Skeletal muscle cell (primary cell): Measurements from ENCODE around the gene THSD4.

Source experiments
- DNase-seq: peaks from one replicate; pipeline ENCODE4 v3.0.0-alpha.2; 2010; ENCODE audit warnings: low read depth
- H3K4me3 ChIP-seq: 2 replicates; pipeline ENCODE4 v1.5.1; 2011; ENCODE audit warnings: low read depth, mild to moderate bottlenecking, control low read depth, low read length, moderate library complexity

The THSD4 gene

DNA sequence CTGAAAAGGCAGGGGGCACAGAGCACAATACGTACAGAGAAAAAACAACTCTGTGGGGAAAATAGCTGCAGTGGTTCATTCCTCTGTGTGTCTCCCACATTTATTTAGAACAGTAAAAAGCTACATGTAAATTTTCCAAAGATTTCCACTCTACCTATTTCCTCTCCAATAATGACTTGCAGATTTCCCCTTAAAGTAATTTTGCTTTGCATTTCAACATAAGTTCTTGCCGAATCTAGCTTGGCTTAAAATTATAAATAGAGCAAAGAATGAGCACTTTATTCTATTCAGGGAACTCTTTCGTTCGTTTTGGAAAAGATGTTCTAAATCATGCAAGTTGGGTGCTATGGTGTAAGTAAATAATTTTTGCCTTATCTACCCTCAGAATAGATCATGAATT lies 636.9 kb downstream of the THSD4 start:
- H3K4me3 ChIP-seq: no peak overlapping the region
- DNase-seq: no peak

DNA sequence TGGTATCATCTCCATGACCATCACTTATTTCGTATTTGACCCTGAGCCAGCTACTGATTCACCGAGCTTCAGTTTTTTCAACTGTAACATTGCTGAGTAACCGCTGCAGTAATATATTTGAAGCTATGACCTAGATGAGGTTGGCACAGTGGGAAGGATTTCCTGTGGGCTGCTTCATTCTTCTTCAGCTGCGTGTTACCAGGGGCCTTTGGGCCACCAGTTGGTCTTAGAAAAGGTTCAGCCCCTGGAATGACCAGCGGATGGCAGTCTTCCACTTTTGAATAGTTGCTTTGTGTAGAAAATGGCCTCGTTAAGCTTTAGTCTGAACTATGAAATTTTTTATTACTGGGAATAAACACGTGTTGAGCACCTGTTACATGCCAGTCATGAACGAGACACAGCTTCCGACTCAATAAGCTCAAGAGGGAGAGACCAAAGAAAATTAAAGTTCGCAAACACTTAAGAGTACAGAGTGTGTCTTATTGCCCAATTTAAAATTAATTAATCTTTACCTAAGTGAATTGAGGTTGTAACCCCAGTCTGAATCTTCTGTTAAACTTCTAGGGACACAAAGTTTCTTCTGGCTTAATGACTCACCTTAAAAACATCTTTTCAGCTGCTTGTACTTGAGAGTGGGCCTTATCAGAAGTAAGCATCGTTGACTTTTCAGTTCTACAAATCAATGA lies 637.5 kb downstream of the THSD4 start:
- DNase-seq: peak; percentile 97
- H3K4me3 ChIP-seq: no peak overlapping the region

DNA sequence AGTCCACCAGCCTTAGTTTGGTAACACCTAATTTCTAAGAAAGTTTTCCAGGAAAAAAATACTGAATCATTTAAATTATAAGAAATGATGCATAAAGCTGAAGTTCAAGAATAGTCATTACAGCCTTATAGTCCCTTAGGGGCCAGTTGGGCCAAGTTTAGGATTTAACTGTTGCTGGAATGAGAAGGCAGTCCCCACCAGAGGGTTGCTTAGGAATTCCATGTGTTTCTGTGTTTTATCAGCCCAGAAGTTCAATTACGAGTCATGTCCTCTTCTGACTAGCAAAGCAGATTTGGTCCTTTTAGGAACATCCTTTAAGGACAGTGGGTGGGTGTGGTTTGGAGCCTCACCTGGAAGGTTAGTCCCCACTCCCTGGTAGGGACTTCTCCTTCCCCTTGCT lies 638.1 kb downstream of the THSD4 start:
- peak; percentile 31 for DNase-seq
- H3K4me3 ChIP-seq: no peak overlapping the region

DNA sequence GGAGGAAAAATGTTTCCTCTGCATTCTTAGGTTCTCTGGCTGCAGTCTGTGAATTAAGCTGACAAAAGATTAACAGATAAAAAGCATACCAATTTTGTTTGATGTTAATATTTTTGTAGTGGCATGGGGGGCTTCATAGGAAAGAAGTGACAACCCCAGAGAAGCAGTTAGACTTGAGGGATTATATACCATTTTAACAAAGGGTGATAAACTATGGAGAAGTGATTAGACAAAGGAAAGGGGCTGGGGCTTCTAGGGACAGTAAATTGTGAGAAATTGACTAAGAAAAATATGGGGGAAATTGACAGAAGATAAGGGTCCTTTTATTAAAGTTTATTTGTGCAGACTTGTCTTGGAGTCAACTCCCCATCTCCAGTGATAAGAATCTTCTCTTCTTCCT lies 639.4 kb downstream of the THSD4 start:
- no peak for DNase-seq
- H3K4me3 ChIP-seq: no peak overlapping the region

DNA sequence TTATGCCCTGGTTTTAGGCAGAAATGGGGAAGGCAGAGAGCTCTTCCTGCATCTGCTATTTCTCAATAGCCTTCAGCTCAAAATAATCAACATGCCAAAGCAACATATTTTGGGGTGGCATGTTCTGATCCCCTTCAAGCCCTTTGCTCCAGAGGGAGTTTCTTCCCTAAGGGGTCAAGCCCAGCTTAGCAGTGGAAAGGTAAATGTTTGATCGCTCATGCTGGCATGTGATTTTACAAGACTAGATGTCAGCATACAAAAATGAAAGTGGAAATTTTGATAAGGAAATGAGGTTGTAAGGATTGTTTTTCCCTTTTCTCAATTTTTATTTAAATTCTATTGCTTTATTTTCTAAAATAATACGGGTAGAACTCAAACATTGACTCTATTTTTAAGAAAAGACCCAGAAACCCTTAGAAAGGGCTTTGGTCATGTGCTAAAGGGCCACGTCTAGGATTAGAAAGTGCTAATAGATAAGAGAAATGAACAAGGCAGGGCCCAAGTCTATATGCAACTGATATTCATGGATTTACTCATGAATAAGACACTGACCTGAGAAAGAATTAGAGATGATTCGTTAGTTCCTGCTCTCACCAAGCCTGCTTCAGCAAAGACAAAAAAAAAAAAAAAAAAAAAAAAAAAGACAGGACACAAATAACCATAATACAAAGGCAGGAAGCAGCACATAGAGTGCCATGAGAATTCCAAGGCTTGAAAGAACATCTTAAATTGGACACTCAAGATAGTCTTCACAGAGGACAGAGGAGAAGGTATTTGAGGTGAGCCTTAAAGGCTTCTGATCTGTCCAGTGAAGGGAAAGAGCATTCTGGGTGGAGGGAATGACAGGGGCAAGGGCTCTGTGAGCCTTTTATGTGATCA lies 640.1 kb downstream of the THSD4 start:
- no peak overlapping the region for H3K4me3 ChIP-seq
- no peak for DNase-seq

DNA sequence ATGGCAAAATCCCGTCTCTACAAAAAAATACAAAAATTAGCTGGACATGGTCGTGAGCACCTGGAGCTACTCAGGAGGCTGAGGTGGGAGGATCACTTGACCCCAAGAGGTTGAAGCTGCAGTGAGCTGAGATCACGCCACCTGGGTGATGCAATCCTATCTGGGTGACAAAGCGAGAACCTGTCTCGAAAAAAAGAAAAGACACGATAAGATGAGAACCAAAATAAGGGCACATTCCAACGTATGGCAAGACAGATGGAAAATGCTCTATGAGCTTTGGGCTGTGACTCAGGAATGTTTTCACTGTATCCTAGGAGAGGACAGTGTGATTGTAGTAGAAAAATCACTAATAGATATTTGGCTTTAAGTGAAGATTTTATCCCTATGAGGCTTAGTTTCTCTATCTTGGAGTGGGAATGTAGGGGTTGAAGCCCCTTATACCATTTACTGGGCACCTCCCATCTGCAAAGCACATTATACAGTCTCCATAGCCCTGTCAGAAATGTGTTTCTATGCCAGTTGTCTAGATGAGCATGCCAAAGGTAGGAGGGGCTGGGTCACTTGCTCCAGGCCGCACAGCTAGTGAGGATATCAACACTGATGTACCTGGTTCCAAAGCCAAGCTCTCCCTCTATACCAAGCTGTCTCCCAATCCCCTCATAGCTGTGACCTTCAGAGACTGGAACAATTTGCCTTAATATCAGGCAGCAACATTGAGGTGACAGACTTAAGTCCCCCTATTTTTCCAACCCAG lies 641.5 kb downstream of the THSD4 start:
- no peak for DNase-seq
- no peak overlapping the region for H3K4me3 ChIP-seq

DNA sequence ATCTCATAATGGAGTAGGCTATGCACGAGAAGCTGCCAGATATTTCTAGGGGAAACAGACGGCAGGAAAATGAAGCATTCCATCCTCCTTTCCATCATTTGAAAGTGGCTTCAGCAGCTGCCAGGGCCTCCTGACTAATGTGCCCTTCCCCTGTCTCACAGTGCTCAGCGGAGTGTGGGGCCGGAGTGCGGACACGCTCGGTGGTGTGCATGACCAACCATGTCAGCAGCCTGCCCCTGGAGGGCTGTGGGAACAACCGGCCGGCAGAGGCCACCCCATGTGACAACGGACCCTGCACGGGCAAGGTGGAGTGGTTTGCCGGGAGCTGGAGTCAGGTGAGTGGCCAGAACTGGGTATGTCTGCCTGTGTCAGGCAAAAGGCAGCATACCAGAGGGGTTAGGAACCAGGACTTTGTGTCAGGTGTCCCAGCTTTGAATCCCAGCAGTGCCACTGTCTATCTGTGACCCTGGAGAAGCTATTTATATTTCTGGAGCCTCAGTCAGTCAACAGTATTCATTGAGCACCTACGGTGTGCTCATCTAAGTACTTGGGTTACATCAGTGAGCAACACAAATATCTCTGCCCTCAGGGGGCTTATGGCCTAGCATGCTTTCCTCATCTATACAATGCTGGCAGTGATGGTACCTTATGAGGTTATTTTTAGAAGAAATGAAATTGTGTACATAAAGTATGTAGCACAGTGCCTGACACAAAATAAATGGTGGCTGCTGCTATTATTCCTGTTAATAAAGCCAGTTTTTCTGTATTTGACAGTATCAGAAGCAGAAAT lies 642.7 kb downstream of the THSD4 start:
- H3K4me3 ChIP-seq: no peak overlapping the region
- DNase-seq: no peak

DNA sequence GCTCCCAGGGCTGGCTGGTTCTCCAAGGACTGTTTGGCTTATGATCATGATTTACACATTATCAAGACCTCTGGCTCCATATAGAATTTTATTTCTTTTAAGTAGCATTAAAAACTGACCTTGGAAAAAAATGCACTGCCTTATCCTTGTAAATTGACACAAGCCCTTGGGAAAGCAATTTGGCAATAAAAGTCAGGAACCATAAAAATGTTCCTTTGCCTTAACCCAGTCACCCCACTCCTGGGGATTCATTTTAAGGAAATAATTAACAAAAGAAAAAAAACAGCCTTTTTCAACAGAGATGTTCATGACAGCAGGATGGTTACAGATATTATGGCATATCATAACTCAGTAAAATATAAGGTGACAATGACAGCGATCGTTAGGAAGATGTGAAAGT lies 643.4 kb downstream of the THSD4 start:
- no peak for DNase-seq
- H3K4me3 ChIP-seq: no peak overlapping the region

DNA sequence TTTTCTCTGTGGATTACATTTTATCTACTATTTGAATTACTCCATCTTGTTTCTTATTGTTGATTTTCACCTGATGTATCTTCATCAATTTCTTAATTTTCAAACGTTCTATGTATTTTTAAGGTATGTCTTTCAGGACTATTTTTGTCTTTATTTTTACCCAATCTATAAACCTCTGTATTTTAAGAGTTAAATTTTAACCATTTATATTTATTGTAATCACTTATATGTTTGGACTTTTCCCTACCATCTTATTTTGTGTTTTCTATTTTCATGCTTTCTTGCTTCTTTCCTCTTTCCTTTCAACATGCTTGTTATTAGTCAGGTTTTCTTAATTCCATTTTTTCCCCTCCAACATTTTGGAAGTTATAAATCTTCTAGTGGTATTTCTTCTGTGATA lies 645.6 kb downstream of the THSD4 start:
- no peak for DNase-seq

DNA sequence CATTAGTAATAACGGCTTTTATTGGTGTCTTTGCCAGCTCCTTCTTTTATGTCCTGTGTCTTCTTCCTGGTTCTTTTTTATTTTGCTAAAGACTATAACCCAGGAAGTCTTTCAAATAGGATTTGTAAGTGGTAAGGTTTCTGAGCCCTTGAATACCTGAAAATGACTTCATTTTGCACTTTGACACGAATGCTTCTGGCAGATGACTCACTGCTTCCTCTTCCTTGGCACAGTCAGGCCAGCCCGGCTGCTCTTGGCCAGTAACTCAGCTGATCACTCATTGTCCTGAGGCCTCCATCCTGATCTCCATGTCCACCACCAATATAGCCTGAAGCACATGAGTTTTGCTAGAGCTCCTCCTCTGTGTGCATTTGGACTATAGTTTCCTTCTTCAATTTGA lies 646.4 kb downstream of the THSD4 start:
- no peak overlapping the region for H3K4me3 ChIP-seq
- peak; percentile 64 for DNase-seq

More for the DNA sequence above, 645.6 kb downstream of the THSD4 start:
- H3K4me3 ChIP-seq: no peak overlapping the region

DNA sequence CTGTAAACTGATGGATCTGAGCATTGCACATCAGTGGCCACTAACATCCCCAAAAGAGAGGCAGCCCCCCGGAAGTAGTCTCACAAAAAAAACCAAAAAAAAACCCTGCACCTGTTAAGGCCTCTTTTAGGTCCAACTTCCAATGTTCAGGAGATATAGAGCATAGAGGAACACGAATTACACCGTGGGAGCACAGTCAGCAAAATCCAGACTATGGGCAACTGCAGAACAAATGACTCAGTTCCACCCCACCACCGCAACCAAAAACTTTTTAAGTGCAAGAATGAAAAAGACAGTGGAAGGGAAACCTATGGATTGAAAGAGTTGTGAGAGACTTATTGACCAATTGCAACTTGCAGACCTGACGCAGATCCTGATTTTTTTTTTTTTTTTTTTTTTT lies 652.9 kb downstream of the THSD4 start:
- DNase-seq: no peak
- H3K4me3 ChIP-seq: no peak overlapping the region

DNA sequence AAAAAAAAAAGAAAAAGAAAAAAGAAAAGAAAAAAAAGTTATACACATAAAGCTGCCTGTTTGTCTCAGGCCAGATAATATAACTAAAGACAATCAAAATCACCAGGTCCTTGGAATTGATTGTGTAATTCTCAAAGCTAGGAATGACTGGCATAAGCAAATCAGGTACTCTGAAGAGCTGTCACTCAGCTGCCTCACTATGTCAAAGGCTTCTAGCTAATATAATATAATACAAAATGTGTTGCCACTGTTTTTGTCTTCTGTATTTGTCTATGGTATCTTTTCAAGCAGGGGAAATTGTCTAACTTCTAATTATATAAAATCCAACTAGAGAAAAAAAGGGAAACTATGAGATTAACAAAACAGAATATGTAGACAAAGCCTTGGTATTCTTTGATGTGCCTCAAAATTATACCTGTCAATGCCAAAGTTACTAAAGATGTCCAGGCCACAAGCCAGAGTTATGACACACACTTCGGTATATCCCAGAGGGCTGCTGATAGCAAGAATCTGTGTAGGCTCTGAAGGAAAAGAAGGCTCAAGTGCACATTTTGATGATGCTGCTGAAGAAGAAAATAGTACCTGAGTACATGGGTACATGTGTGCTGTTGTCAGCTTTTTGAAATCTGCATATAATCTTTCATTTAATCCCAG lies 658.1 kb downstream of the THSD4 start:
- no peak overlapping the region for H3K4me3 ChIP-seq
- no peak for DNase-seq

DNA sequence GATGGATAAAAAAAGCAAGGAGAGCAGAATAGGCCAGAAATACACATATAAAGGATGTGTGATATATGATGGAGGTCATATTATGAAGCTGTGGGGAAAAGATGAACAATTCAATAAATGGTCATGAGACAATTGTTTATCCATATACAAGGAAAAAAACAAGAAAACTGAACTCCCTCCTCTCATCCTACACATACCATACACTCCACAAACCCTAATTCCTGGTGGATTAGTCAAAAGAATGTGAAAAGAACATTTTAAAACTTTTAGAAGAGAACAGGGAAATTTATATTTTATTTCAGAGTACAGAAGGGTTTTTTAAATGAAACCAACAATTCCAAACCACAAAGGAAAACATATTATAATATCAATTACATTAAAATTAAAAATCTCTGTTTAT lies 660.6 kb downstream of the THSD4 start:
- no peak for DNase-seq
- H3K4me3 ChIP-seq: no peak overlapping the region

DNA sequence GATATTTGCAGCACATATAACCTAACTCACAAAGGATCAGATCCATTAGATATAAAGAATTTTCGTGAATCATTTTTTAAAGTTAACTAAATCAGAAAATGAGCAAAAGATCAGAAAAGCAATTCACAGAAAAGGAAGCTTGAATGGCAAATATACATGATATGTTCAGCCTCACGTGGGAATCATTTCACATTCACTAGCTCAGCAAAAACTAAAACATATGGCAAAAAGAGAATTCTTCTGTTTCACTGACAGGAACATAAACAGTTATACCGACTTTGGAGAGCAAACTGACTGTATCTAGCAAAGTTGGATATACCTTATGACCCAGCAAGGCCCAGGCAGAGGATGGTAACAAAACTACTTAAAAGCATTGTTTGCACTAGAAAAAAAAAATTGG lies 661.0 kb downstream of the THSD4 start:
- H3K4me3 ChIP-seq: no peak overlapping the region
- DNase-seq: no peak

DNA sequence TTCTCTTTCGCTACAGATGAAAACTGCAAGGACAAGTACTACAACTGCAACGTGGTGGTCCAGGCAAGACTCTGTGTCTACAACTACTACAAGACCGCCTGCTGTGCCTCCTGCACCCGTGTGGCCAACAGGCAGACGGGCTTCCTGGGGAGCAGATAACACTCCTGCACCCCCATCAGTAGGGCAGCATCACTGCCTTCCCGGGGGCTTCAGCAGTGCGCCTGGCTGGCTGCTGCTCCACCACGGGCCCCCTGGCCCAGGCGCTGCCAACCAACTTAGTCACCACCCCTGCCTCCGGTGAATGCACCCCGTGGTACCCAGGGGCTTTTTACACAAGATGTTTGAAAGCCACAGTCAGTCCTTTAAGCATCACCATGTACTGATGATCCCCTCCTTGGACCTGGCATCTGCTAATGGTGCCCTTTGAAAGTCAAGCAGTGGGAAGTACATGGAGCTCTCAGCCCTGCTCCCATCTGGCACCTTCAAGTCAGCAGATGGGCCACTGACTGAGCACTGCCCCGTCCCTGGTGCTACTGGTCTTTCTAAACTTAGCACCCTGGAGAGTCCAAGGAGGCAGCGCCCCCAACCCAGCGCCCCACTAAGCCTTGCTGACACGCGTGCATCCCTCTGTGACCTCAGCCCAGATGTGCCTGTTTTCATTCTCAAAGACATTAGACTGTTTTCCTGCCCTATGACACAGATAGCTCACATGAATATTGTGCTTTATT lies 662.1 kb downstream of the THSD4 start:
- H3K4me3 ChIP-seq: no peak overlapping the region
- no peak for DNase-seq

DNA sequence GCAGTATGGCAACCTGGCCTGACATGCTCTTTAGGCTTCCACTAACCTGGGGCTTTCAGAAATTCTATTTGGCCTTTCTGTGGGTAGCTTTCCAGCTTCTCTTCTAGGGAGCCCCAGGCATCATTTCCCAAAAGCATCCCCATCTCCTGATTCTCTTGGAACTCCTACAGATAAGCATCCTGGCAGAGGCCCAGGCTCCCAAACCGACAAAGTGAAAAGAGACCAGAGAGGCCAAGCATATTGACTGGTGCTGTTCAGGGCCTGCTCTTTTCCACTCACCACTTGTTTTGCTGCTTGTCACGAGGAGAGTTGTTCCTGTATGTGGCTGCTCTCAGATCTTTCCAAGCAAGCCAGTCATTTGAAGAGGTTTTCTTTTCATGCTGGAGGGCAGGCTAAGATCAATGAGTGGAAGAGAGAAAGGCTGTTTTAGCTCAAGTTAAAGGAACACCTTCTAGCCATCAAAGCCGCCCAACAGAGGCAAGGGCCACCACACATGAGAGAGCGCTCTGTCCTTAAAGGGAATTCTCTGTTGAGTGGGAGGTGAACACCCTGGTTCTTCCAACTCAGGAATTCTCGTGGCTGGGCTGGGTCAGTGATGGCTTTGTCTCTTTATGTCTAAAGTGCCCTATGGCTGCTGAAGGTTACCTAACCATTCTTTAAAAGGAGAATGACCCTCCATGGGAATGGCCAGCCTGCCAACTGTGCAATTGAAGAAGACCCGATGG lies 664.0 kb downstream of the THSD4 start:
- DNase-seq: no peak
- no peak overlapping the region for H3K4me3 ChIP-seq

DNA sequence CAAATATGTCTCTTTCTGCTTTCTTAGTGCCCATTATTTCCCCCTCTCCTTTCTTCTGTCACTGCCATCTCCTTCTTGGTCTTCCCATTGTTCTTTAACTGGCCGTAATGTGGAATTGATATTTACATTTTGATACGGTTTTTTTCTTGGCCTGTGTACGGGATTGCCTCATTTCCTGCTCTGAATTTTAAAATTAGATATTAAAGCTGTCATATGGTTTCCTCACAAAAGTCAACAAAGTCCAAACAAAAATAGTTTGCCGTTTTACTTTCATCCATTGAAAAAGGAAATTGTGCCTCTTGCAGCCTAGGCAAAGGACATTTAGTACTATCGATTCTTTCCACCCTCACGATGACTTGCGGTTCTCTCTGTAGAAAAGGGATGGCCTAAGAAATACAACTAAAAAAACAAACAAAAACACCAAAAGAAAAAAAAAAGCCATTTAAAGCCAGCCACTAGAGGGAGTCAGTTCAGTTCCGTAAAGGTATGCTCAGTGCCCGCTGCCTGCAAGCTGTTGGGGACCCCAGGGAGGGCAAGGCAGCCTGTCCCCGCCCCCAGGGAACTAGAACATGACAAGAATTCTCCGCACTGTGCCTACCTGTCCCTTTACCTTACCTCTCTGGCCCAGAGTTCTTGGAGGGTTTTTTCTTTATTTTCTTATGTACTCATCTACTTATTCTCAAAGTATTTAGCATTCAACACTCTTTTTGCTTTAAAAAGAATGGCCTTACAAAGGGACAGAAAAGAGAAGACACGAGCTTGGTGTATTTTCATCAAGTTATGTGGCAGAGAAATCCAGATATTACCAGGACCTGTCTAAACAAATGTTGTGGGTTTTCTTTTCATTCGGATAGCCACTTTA lies 665.1 kb downstream of the THSD4 start:
- peak; percentile 41 for DNase-seq
- H3K4me3 ChIP-seq: no peak overlapping the region
